ENCODE data around the gene PIK3CA. TPM values are rescaled to one million over a fixed set of nuclear protein-coding genes. Genes with fewer than 3 reads are reported as not detected.

Gene PIK3CA
- total RNA-seq, 4 donors from 2014 or later, result 12.6 to 65.2 (median 36.3) TPM

- intact Hi-C loops (cut with DNase I; ENCODE audit: low total_unique reads), result loop anchor here (5.0 kb wide), 1 partner anchor 167 kb away; no protein-coding TSS in a partner anchor
- Histone ChIP-seq H3K27me3 (no peaks in the 10 kb centered on the region), H3K36me3 (no peaks in the 10 kb centered on the region), H3K9me3 (no peaks in the 10 kb centered on the region), H3K27ac (peak overlapping the region; percentile 95 to 98), H3K4me3 (peak overlapping the region; percentile 67 to 88), H3K4me1 (peaks cover 0 to 17% of the 10 kb centered on the region in 2 donors)
- no peak for DNase-seq
- no peak for TF ChIP-seq POLR2A (IDR thresholded peaks at IDR 0.05)
- TF ChIP-seq CTCF (IDR thresholded peaks at IDR 0.05), result no peak
These were observed 1.8 kb downstream of the PIK3CA start for GRCh38 chr3:179149951-179150350.

- Histone ChIP-seq H3K36me3 (no peaks in the 10 kb centered on the region), H3K9me3 (no peaks in the 10 kb centered on the region), H3K4me3 (peak overlapping the region in 1 of 2 donors; percentile 6), H3K27ac (peak overlapping the region in 1 of 2 donors; percentile 98), H3K27me3 (no peaks in the 10 kb centered on the region), H3K4me1 (peaks cover 0 to 17% of the 10 kb centered on the region in 2 donors)
- DNase-seq, result no peak
- TF ChIP-seq CTCF (IDR thresholded peaks at IDR 0.05) (no peak), POLR2A (IDR thresholded peaks at IDR 0.05) (no peak)
- intact Hi-C loops (cut with DNase I; ENCODE audit: low total_unique reads), result no loop called here
These were observed 2.5 kb downstream of the PIK3CA start for GRCh38 chr3:179150610-179151009.

- no peak for DNase-seq
- Histone ChIP-seq H3K9me3 (no peaks in the 10 kb centered on the region), H3K27me3 (no peaks in the 10 kb centered on the region), H3K27ac (no peak overlapping the region), H3K36me3 (no peaks in the 10 kb centered on the region), H3K4me1 (peaks cover 3 to 22% of the 10 kb centered on the region in 2 donors), H3K4me3 (no peak overlapping the region)
- intact Hi-C loops (cut with DNase I; ENCODE audit: low total_unique reads), result no loop called here
- TF ChIP-seq CTCF (IDR thresholded peaks at IDR 0.05) (no peak), POLR2A (IDR thresholded peaks at IDR 0.05) (no peak)
These were observed 3.3 kb downstream of the PIK3CA start for GRCh38 chr3:179151474-179151873.

GRCh38 chr3:179156170-179156569 lies 8.0 kb downstream of the PIK3CA start:
- Histone ChIP-seq H3K4me3 (no peak overlapping the region), H3K9me3 (no peaks in the 10 kb centered on the region), H3K36me3 (no peaks in the 10 kb centered on the region), H3K4me1 (peaks cover 6 to 16% of the 10 kb centered on the region in 2 donors), H3K27ac (no peak overlapping the region), H3K27me3 (no peaks in the 10 kb centered on the region)
- TF ChIP-seq POLR2A (IDR thresholded peaks at IDR 0.05) (no peak), CTCF (IDR thresholded peaks at IDR 0.05) (no peak)
- no peak for DNase-seq
- intact Hi-C loops (cut with DNase I; ENCODE audit: low total_unique reads), result no loop called here

GRCh38 chr3:179156775-179157174 lies 8.6 kb downstream of the PIK3CA start:
- Histone ChIP-seq H3K36me3 (no peaks in the 10 kb centered on the region), H3K4me3 (no peak overlapping the region), H3K27me3 (no peaks in the 10 kb centered on the region), H3K27ac (no peak overlapping the region), H3K9me3 (no peaks in the 10 kb centered on the region), H3K4me1 (peaks cover 6 to 11% of the 10 kb centered on the region in 2 donors)
- TF ChIP-seq CTCF (IDR thresholded peaks at IDR 0.05), result no peak
- TF ChIP-seq POLR2A (IDR thresholded peaks at IDR 0.05), result no peak
- intact Hi-C loops (cut with DNase I; ENCODE audit: low total_unique reads), result no loop called here
- no peak for DNase-seq

All from uterus (tissue), 4 donors.